D721Med (cell line): ENCODE results near the gene DERL3.

Source experiments
- DNase-seq: peaks from one replicate; pipeline ENCODE4 v3.0.0; 2011; ENCODE audit warnings: low spot score; ENCODE audit not compliant: insufficient read length
- FAIRE-seq: peaks from 2 replicates; lab custom pipeline; 2011; peaks lifted over from hg19 to GRCh38; lab: Jason Lieb, UNC
- TF ChIP-seq, protein P1 (sequence below): IDR thresholded peaks from 2 replicates; pipeline ENCODE4 v1.5.1; 2012; ENCODE audit warnings: mild to moderate bottlenecking, control low read depth; ENCODE audit not compliant: insufficient read depth; ENCODE audit errors: missing control alignments

The DERL3 gene

DNA sequence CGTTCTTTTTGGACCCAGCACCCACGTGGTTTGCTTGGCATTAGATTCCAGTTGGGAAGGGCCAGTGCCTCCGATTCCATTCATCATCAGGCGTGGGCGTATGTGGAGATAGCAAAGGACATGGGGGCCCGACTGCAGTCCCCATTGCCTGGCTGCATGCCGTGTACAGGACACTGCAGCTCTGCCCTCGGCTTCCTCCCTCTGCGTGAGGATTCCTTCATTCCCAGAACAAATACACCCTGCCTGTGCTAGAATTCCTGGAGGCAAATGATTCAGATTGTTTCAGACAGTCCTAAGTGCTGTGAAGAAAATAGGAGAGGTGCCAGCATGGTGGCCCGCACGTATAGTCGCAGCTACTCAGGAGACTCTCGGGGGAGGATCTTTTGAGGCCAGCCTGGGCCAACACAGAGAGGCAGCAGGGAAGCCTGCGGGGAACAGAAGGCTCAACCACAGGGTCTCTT lies 15.4 kb downstream of the DERL3 start:
- TF ChIP-seq, protein P1, sequence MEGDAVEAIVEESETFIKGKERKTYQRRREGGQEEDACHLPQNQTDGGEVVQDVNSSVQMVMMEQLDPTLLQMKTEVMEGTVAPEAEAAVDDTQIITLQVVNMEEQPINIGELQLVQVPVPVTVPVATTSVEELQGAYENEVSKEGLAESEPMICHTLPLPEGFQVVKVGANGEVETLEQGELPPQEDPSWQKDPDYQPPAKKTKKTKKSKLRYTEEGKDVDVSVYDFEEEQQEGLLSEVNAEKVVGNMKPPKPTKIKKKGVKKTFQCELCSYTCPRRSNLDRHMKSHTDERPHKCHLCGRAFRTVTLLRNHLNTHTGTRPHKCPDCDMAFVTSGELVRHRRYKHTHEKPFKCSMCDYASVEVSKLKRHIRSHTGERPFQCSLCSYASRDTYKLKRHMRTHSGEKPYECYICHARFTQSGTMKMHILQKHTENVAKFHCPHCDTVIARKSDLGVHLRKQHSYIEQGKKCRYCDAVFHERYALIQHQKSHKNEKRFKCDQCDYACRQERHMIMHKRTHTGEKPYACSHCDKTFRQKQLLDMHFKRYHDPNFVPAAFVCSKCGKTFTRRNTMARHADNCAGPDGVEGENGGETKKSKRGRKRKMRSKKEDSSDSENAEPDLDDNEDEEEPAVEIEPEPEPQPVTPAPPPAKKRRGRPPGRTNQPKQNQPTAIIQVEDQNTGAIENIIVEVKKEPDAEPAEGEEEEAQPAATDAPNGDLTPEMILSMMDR: no peak
- no peak for FAIRE-seq
- DNase-seq: no peak

DNA sequence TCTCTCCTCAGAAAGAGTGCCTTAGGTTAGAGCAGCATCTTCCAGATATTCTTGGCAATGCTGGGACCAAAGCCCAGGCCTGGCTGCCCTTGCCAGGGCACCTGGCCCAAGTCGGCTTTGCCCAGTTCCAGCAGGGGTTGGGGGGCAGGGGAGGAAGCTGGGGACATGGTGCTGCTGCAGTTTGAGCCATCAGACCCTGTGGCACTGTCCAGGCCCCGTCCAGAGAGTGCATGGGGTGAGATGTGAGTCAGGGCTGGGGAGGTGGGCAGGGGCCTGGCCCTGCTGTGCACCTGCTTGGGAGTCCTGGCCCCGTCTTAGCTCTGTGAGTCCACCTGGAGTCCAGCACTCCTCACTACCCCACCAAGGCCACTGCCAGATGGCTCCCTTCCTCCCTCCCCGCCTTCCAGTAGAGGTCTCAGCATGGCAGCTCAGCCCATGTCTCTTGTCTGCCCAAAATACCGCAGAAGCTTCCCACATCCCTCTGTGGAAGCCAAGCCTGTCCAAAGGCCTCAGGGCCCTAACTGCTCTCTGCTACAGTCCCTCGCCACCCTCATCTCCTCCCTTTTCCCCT lies 16.6 kb downstream of the DERL3 start:
- no peak for FAIRE-seq
- TF ChIP-seq, protein P1: no peak
- DNase-seq: no peak

GRCh38 chr22:23820748-23821211 lies 18.0 kb downstream of the DERL3 start:
- TF ChIP-seq, protein P1: no peak
- DNase-seq (no peak), FAIRE-seq (no peak)

- DNase-seq: no peak
- no peak for FAIRE-seq
- TF ChIP-seq, protein P1: no peak
These were observed 20.3 kb downstream of the DERL3 start for GRCh38 chr22:23818541-23818940.

DNA sequence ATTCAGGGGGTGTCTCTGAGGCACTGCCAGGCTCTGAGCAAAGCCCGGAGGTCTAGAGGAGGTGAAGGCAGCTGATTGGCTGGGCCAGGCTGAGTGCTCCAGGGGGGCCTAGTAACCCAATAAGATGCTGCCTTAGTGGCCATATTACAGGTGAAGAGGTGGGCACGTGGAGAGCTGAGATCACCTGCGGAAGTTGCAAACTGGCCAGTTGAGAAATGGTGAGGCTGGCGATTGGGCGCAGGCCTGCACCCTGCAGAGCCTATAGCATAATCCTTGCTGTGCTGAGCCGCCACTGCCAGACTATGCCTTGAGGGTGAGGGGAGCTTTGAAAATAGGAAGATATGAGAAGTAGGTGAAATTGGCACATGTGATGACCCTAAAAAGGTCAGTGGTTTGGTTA lies 21.7 kb downstream of the DERL3 start:
- DNase-seq: no peak
- no peak for FAIRE-seq

GRCh38 chr22:23816156-23816976 lies 22.4 kb downstream of the DERL3 start:
- DNase-seq (no peak), FAIRE-seq (no peak)
- TF ChIP-seq, protein P1: no peak

More for the DNA sequence above, 21.7 kb downstream of the DERL3 start:
- TF ChIP-seq, protein P1: no peak
